Hepatocyte (in vitro differentiated cells): ENCODE data around the gene MYOZ2. TPM values are rescaled to one million over a fixed set of nuclear protein-coding genes. Genes with fewer than 3 reads are reported as not detected.

Experiments
- DNase-seq: peaks from one replicate; pipeline ENCODE4 v3.0.0-alpha.2; 2016; ENCODE audit warnings: low spot score
- H2AFZ ChIP-seq: fragments of 200-600 bp; sonication (generic); 2 replicates; pipeline ENCODE4 v1.6.0; 2016; ENCODE audit warnings: antibody characterized with exemption, mild to moderate bottlenecking
- H3K27ac ChIP-seq: fragments of 200-600 bp; sonication (generic); 2 replicates; pipeline ENCODE4 v1.5.1; 2016; ENCODE audit warnings: mild to moderate bottlenecking
- H3K27me3 ChIP-seq: fragments of 200-600 bp; sonication (generic); 2 replicates; pipeline ENCODE4 v1.6.1; 2016
- H3K36me3 ChIP-seq: fragments of 200-600 bp; sonication (generic); replicated peaks from 2 replicates; pipeline ENCODE4 v1.5.1; 2016; ENCODE audit warnings: low read depth; ENCODE audit not compliant: insufficient read depth
- H3K4me1 ChIP-seq: fragments of 200-600 bp; sonication (generic); 2 replicates; pipeline ENCODE4 v1.5.1; 2016; ENCODE audit warnings: mild to moderate bottlenecking, moderate library complexity; ENCODE audit not compliant: insufficient read depth
- H3K4me2 ChIP-seq: fragments of 200-600 bp; sonication (generic); 2 replicates; pipeline ENCODE4 v1.6.0; 2016
- H3K4me3 ChIP-seq: fragments of 200-600 bp; sonication (generic); 2 replicates; pipeline ENCODE4 v1.5.1; 2016; ENCODE audit warnings: mild to moderate bottlenecking
- H3K79me2 ChIP-seq: fragments of 200-600 bp; sonication (generic); 2 replicates; pipeline ENCODE4 v1.6.0; 2017; ENCODE audit warnings: mild to moderate bottlenecking
- H3K9me2 ChIP-seq: fragments of 200-600 bp; sonication (generic); replicated peaks from 2 replicates; pipeline ENCODE4 v1.6.0; 2017; ENCODE audit warnings: mild to moderate bottlenecking; ENCODE audit not compliant: insufficient read depth
- H3K9me3 ChIP-seq: fragments of 200-600 bp; sonication (generic); 2 replicates; pipeline ENCODE4 v1.5.1; 2016; ENCODE audit warnings: low read depth, mild to moderate bottlenecking
- H4K20me1 ChIP-seq: fragments of 200-600 bp; sonication (generic); 2 replicates; pipeline ENCODE4 v1.6.0; 2016; ENCODE audit warnings: mild to moderate bottlenecking; ENCODE audit not compliant: insufficient read depth, poor library complexity, severe bottlenecking
- EZH2 ChIP-seq: fragments of 200-600 bp; sonication (generic); IDR thresholded peaks from 2 replicates; pipeline ENCODE4 v1.6.1; 2016; ENCODE audit warnings: antibody characterized with exemption, mild to moderate bottlenecking, borderline replicate concordance
- EZH2phosphoT487 ChIP-seq: fragments of 200-600 bp; sonication (generic); IDR thresholded peaks from one replicate; pipeline ENCODE4 v1.6.1; 2018; ENCODE audit warnings: antibody characterized with exemption, mild to moderate bottlenecking, low read depth, moderate library complexity; ENCODE audit not compliant: unreplicated experiment, severe bottlenecking
- WGBS: methylation state at CpG from one replicate; pipeline ENCODE4 v1.1.6; 2016; ENCODE audit warnings: low lambda C conversion rate; ENCODE audit errors: missing lambda C conversion rate; 5-methylcytosine and 5-hydroxymethylcytosine counted together
- polyA plus RNA-seq: library from polyadenylated mRNA; unstranded; fragments of >200 nt; fragmentation: Nextera tagmentation; extraction: Ambion mirVana; gene quantifications from 2 replicates; pipeline ENCODE4 v1.2.1, GENCODE V29; 2016
- total RNA-seq: library from RNA; depleted of rRNA; stranded (reverse); fragments of >200 nt; gene quantifications from 2 replicates; pipeline ENCODE4 v1.2.3, GENCODE V29; 2014
- TF ChIP-seq, protein P1 (sequence below): fragments of 200-600 bp; sonication (generic); IDR thresholded peaks from 2 replicates; pipeline ENCODE4 v1.5.1; 2016; ENCODE audit warnings: antibody characterized with exemption, mild to moderate bottlenecking; ENCODE audit not compliant: poor library complexity

The MYOZ2 gene
- total and polyA plus RNA-seq, 2 experiments from 2014 or later, result 0.10 TPM; not detected in 1

DNA sequence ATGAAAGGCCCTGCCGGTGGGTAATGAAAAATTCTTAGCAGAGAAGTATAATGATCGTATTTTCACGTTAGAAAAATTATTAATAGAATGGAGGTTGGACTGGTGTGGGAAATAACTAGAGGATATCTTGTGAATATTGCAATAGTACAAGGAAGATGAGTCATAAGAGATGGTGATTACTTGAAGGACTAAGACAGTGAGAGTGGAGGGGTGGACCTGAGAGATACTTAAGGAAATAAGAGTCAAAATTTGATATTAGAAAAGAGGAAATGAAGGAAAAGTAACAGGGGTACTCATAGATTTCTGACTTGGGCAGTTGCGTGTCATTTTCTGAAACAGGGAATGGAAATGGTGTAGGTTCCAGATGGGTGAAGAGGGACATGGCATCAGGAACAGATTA lies 75.1 kb downstream of the MYOZ2 start:
- no peaks in the 10 kb centered on the region for H3K9me3 ChIP-seq
- no peaks in the 10 kb centered on the region for H4K20me1 ChIP-seq
- no peaks in the 10 kb centered on the region for H3K36me3 ChIP-seq
- peak overlapping the region; percentile 95 for H3K27ac ChIP-seq
- TF ChIP-seq EZH2 (no peak), EZH2phosphoT487 (no peak)
- TF ChIP-seq, protein P1, sequence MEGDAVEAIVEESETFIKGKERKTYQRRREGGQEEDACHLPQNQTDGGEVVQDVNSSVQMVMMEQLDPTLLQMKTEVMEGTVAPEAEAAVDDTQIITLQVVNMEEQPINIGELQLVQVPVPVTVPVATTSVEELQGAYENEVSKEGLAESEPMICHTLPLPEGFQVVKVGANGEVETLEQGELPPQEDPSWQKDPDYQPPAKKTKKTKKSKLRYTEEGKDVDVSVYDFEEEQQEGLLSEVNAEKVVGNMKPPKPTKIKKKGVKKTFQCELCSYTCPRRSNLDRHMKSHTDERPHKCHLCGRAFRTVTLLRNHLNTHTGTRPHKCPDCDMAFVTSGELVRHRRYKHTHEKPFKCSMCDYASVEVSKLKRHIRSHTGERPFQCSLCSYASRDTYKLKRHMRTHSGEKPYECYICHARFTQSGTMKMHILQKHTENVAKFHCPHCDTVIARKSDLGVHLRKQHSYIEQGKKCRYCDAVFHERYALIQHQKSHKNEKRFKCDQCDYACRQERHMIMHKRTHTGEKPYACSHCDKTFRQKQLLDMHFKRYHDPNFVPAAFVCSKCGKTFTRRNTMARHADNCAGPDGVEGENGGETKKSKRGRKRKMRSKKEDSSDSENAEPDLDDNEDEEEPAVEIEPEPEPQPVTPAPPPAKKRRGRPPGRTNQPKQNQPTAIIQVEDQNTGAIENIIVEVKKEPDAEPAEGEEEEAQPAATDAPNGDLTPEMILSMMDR, result no peak
- H3K27me3 ChIP-seq, result no peaks in the 10 kb centered on the region
- H3K9me2 ChIP-seq, result no peaks in the 10 kb centered on the region
- H3K4me1 ChIP-seq, result peaks cover 4% of the 10 kb centered on the region
- no peak overlapping the region for H2AFZ ChIP-seq
- peaks cover 28% of the 10 kb centered on the region for H3K79me2 ChIP-seq
- 89% methylated on average over 4 of the region's 4 CpGs for WGBS
- H3K4me3 ChIP-seq, result no peak overlapping the region
- DNase-seq, result no peak
- H3K4me2 ChIP-seq, result peak overlapping the region; percentile 76

DNA sequence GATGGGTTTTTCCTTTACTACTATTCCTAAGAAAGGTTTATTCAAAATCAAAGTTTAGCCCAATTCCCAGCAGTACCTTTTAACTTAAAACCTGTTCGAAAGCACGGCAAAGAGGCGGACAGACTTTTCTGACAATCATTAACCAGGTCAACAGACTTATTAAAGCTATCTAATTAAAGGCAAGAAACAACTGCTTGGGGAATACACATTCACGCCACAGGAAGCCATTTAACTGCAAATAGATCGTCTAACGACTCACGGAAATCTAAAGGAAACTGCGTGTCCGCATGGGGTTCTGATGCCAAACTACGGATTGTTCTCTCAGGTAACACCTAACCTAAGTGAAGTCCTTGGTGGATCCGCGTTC lies 76.2 kb downstream of the MYOZ2 start:
- DNase-seq, result no peak
- H3K4me1 ChIP-seq, result peaks cover 4% of the 10 kb centered on the region

DNA sequence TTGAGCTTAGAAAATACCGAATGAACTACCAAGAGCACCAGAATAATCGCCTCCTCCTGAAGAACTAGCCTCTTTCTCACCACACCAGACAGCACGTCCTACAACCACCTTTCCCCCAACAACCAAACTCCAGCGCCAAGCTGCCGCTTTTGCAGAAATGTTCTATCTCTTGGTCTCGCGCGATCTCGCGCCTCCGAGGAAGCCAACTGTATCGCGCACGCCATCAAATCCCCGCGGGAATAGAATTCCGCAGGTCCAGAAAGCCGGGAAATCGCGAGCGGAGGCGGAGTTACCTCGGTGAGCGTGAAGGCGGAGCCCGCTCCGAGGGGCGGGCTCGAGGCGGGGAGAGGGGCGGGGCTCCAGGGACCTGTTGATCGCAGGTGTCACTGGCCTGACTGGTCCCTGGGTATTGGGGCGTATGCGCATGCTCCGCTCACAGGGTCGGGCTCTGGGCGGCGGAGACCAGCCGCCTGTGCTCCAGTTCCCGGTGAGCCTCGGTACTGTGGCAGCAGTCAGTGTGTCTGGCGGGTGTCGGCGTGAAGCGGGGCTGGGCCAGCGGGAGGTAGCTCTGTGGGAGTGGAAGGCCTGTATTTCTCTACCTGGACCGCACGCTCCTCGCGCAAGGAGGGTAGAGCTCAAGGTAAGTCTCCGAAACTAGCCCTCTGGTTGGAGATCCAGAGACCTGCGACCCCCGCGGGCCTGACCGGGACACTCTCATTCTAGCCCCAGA lies 76.8 kb downstream of the MYOZ2 start, which contains the start of gene USP53:
TSS of gene USP53 (plus strand) at position 480 of the 730 bp plus-strand sequence. CDS start 27,047 bp downstream, outside the sequence.
- Histone ChIP-seq H3K4me2 (peak within 1 kb of the TSS; percentile 76), H3K27ac (peak within 1 kb of the TSS; percentile 95), H3K36me3 (no peaks in the 10 kb centered on the region), H3K27me3 (no peaks in the 10 kb centered on the region), H4K20me1 (no peaks in the 10 kb centered on the region), H3K4me1 (peaks cover 4% of the 10 kb centered on the region), H3K4me3 (peak within 1 kb of the TSS; percentile 76), H3K9me3 (no peaks in the 10 kb centered on the region), H2AFZ (peak within 1 kb of the TSS; percentile 88), H3K79me2 (peaks cover 45% of the 10 kb centered on the region), H3K9me2 (no peaks in the 10 kb centered on the region)
- TF ChIP-seq EZH2phosphoT487 (no peak), EZH2 (no peak)
- TF ChIP-seq, protein P1, result no peak
- DNase-seq, result peak; percentile 99
- under 1% methylated on average over 50 of the region's 55 CpGs for WGBS

More for the DNA sequence above, 76.2 kb downstream of the MYOZ2 start:
- no peaks in the 10 kb centered on the region for H3K27me3 ChIP-seq
- H3K27ac ChIP-seq, result peak overlapping the region; percentile 95
- H3K36me3 ChIP-seq, result no peaks in the 10 kb centered on the region
- H3K9me3 ChIP-seq, result no peaks in the 10 kb centered on the region
- peak overlapping the region; percentile 59 for H3K4me3 ChIP-seq
- peaks cover 39% of the 10 kb centered on the region for H3K79me2 ChIP-seq
- H2AFZ ChIP-seq, result peak overlapping the region; percentile 88
- H3K9me2 ChIP-seq, result no peaks in the 10 kb centered on the region
- H4K20me1 ChIP-seq, result no peaks in the 10 kb centered on the region
- no peak for TF ChIP-seq EZH2phosphoT487
- TF ChIP-seq EZH2, result no peak
- TF ChIP-seq, protein P1, result no peak
- WGBS, result 2% methylated on average over 12 of the region's 12 CpGs
- peak overlapping the region; percentile 76 for H3K4me2 ChIP-seq
